ENCODE data around the gene NCKAP1. TPM values are rescaled to one million over a fixed set of nuclear protein-coding genes. Genes with fewer than 3 reads are reported as not detected.

Gene NCKAP1
- total RNA-seq, 4 donors from 2014 or later = 45.3 to 99.7 (median 74.3) TPM

DNA sequence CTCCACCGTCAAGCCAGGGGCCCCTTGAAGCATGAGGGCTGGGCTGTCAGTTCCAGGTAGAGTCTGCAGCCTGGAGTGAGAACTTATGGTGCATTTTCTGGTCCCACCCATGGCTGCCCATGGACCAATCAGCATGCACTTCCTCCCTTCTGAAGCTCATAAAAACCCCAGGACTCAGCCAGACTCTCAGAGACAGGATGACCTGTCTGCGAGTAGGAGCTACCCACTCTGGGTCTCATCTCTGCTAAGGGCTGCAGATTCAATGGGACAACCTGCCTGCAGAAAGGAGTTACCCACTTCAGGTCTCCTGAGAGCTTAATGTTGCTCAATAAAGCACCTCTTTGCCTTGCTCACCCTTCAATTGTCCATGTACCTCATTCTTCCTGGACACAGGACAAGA lies 30.9 kb upstream of the NCKAP1 start:
- in situ Hi-C loops (cut with MboI; ENCODE audit: low pct_ligation_motif_present in 1 of 4, low pct_unique_long_range_greater_than_20kb in 1 of 4, low sequenced_read_pairs in 3 of 4) = no loop called here
- H3K36me3 ChIP-seq = no peaks in the 10 kb centered on the region
- H3K27ac ChIP-seq = no peak overlapping the region
- no peaks in the 10 kb centered on the region for H3K27me3 ChIP-seq
- 80% methylated on average over 2 of the region's 2 CpGs; no CpG with 5 or more reads in 1 of the 2 donors for WGBS, 2 donors (ENCODE audit: low coverage in 1 of 2)
- no peaks in the 10 kb centered on the region for H3K9me3 ChIP-seq
- H3K4me1 ChIP-seq = no peaks in the 10 kb centered on the region
- intact Hi-C loops (cut with DNase I; ENCODE audit: low total_unique reads) = no loop called here
- no peak for TF ChIP-seq EP300 (IDR thresholded peaks at IDR 0.05; ENCODE audit: low read depth)
- TF ChIP-seq POLR2AphosphoS5 (IDR thresholded peaks at IDR 0.05) = no peak
- TF ChIP-seq POLR2A (IDR thresholded peaks at IDR 0.05) = no peak
- TF ChIP-seq, protein P1, sequence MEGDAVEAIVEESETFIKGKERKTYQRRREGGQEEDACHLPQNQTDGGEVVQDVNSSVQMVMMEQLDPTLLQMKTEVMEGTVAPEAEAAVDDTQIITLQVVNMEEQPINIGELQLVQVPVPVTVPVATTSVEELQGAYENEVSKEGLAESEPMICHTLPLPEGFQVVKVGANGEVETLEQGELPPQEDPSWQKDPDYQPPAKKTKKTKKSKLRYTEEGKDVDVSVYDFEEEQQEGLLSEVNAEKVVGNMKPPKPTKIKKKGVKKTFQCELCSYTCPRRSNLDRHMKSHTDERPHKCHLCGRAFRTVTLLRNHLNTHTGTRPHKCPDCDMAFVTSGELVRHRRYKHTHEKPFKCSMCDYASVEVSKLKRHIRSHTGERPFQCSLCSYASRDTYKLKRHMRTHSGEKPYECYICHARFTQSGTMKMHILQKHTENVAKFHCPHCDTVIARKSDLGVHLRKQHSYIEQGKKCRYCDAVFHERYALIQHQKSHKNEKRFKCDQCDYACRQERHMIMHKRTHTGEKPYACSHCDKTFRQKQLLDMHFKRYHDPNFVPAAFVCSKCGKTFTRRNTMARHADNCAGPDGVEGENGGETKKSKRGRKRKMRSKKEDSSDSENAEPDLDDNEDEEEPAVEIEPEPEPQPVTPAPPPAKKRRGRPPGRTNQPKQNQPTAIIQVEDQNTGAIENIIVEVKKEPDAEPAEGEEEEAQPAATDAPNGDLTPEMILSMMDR (IDR thresholded peaks at IDR 0.05) = no peak
- H3K4me3 ChIP-seq = no peak overlapping the region
- no peak for DNase-seq

DNA sequence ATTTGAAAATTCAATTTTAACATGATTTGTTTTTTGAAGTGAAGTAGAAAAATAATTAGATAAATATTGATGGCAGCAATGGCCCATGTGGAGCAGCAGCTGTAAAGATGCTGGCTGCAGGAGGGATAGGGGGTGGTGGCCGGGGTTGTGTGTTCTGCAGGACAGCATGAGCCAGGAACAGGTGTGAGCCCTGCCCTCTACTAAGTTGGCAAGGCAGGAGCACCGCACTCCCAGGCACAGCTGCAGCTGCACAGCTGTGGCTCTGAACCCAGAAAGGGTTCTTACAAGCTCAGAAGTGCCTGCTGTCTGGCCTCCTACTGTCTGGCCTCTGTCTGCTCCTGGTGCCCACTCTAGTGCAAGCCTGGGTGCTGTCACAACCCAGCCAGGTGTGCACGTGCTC lies 30.3 kb upstream of the NCKAP1 start:
- intact Hi-C loops (cut with DNase I; ENCODE audit: low total_unique reads) (no loop called here), in situ Hi-C loops (cut with MboI; ENCODE audit: low pct_ligation_motif_present in 1 of 4, low pct_unique_long_range_greater_than_20kb in 1 of 4, low sequenced_read_pairs in 3 of 4) (no loop called here)
- WGBS, 2 donors (ENCODE audit: low coverage in 1 of 2) = 58 to 63% methylated on average over 1 to 3 of the region's 3 CpGs
- H3K36me3 ChIP-seq = no peaks in the 10 kb centered on the region
- no peaks in the 10 kb centered on the region for H3K4me1 ChIP-seq
- no peak overlapping the region for H3K4me3 ChIP-seq
- TF ChIP-seq EP300 (IDR thresholded peaks at IDR 0.05; ENCODE audit: low read depth) (no peak), POLR2A (IDR thresholded peaks at IDR 0.05) (no peak), POLR2AphosphoS5 (IDR thresholded peaks at IDR 0.05) (no peak)
- TF ChIP-seq, protein P1 (IDR thresholded peaks at IDR 0.05) = no peak
- no peak overlapping the region for H3K27ac ChIP-seq
- no peaks in the 10 kb centered on the region for H3K9me3 ChIP-seq
- DNase-seq = no peak
- no peaks in the 10 kb centered on the region for H3K27me3 ChIP-seq

DNA sequence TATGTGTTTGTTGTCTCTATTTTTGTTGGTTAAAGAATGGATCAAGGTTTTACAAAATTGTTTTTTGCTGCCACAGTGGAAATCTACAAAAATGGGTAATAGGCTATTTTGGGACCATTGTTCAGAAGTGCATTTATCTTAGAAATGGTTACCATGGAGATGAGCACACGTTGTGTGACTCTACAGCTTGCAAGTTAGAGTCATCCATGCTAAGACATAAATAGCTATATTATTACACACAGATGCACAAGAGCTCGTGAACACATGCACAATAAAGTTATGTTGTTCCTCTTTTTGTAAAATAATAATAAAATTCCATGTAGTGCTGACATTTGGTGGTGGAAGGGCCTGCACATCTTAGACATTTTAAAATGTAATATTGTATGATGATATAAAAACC lies 24.8 kb upstream of the NCKAP1 start:
- H3K4me1 ChIP-seq = no peaks in the 10 kb centered on the region
- intact Hi-C loops (cut with DNase I; ENCODE audit: low total_unique reads) (no loop called here), in situ Hi-C loops (cut with MboI; ENCODE audit: low pct_ligation_motif_present in 1 of 4, low pct_unique_long_range_greater_than_20kb in 1 of 4, low sequenced_read_pairs in 3 of 4) (no loop called here)
- no peaks in the 10 kb centered on the region for H3K27me3 ChIP-seq
- no peak overlapping the region for H3K4me3 ChIP-seq
- H3K27ac ChIP-seq = no peak overlapping the region
- TF ChIP-seq POLR2A (IDR thresholded peaks at IDR 0.05) (no peak), POLR2AphosphoS5 (IDR thresholded peaks at IDR 0.05) (no peak), EP300 (IDR thresholded peaks at IDR 0.05; ENCODE audit: low read depth) (no peak)
- TF ChIP-seq, protein P1 (IDR thresholded peaks at IDR 0.05) = no peak
- H3K36me3 ChIP-seq = no peaks in the 10 kb centered on the region
- 16 to 31% methylated on average over 2 of the region's 2 CpGs for WGBS, 2 donors (ENCODE audit: low coverage in 1 of 2)
- H3K9me3 ChIP-seq = no peaks in the 10 kb centered on the region
- no peak for DNase-seq

DNA sequence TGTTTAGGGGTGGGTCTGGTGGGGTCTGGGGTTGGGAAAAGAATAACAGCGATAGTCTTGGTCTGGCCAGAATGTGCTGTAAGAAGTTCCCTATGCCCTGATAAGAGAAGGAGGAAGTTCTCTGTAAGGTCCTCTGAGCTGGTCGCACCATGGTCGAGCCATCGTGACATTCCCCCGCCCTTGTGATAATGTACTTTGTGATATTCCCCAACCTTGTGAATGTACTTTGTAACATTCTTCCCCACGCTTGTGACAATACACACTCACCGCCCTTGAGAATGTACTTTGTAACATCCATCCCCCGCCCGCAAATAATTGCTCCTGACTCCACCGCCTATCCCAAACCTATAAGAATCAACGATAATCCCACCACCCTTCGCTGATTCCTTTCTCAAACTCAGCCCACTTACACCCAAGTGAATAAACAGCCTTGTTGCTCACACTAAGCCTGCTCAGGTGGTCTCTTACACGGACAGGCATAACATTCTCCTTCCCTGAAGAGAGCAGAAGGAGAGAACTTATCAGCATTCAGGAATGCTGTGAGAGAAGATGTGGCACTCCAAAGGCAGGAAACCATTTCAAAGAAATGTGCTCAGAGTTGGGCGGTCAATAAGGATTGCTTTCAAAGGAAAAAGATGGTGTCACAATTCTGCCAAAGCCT lies 22.4 kb upstream of the NCKAP1 start:
- no peak for DNase-seq
- intact Hi-C loops (cut with DNase I; ENCODE audit: low total_unique reads) (no loop called here), in situ Hi-C loops (cut with MboI; ENCODE audit: low pct_ligation_motif_present in 1 of 4, low pct_unique_long_range_greater_than_20kb in 1 of 4, low sequenced_read_pairs in 3 of 4) (no loop called here)
- H3K4me1 ChIP-seq = peaks cover 0 to 11% (median 1%) of the 10 kb centered on the region in 4 donors
- H3K27me3 ChIP-seq = no peaks in the 10 kb centered on the region
- no peak overlapping the region for H3K4me3 ChIP-seq
- H3K9me3 ChIP-seq = no peaks in the 10 kb centered on the region
- 94% methylated on average over 3 to 14 of the region's 14 CpGs for WGBS, 2 donors (ENCODE audit: low coverage in 1 of 2)
- H3K36me3 ChIP-seq = no peaks in the 10 kb centered on the region
- H3K27ac ChIP-seq = no peak overlapping the region
- TF ChIP-seq EP300 (IDR thresholded peaks at IDR 0.05; ENCODE audit: low read depth) = no peak
- TF ChIP-seq, protein P1 (IDR thresholded peaks at IDR 0.05) = no peak
- TF ChIP-seq POLR2AphosphoS5 (IDR thresholded peaks at IDR 0.05) = no peak
- TF ChIP-seq POLR2A (IDR thresholded peaks at IDR 0.05) = no peak

All from transverse colon (tissue), 4 donors.